GM18861 (cell line): ENCODE data around the gene RABGAP1L.
"Not testable (repeated sequence)": the region's sequence is repeated elsewhere in the genome, so short reads cannot be mapped to it uniquely, and the experiment has no call there.

Source experiments
- ATAC-seq: cut with Tn5 transposase; IDR thresholded peaks from one replicate; pipeline ENCODE4 v1.9.1; 2021; ENCODE audit not compliant: unreplicated experiment

RABGAP1L gene

GRCh38 chr1:174232761-174233160 is 73.4 kb downstream of the RABGAP1L start:
- ATAC-seq, result no peak

GRCh38 chr1:174238845-174239501 is 79.7 kb downstream of the RABGAP1L start:
- ATAC-seq, result not testable (repeated sequence)

GRCh38 chr1:174239541-174239940 is 80.2 kb downstream of the RABGAP1L start:
- ATAC-seq, result no peak

GRCh38 chr1:174242856-174243255 is 83.5 kb downstream of the RABGAP1L start:
- no peak for ATAC-seq

- no peak for ATAC-seq
Observed at GRCh38 chr1:174243451-174244000, 84.2 kb downstream of the RABGAP1L start.

GRCh38 chr1:174244017-174244416 is 84.7 kb downstream of the RABGAP1L start:
- ATAC-seq, result no peak

- no peak for ATAC-seq
Observed at GRCh38 chr1:174247472-174247871, 88.2 kb downstream of the RABGAP1L start.

GRCh38 chr1:174248041-174248440 is 88.7 kb downstream of the RABGAP1L start:
- no peak for ATAC-seq

GRCh38 chr1:174256386-174256785 is 97.1 kb downstream of the RABGAP1L start:
- not testable (repeated sequence) for ATAC-seq

GRCh38 chr1:174258148-174258550 is 98.8 kb downstream of the RABGAP1L start:
- no peak for ATAC-seq

- no peak for ATAC-seq
Observed at GRCh38 chr1:174262349-174263241, 103.3 kb downstream of the RABGAP1L start.

- ATAC-seq, result no peak
Observed at GRCh38 chr1:174265282-174265681, 106.0 kb downstream of the RABGAP1L start.

GRCh38 chr1:174266476-174266875 is 107.2 kb downstream of the RABGAP1L start:
- ATAC-seq, result no peak

- no peak for ATAC-seq
Observed at GRCh38 chr1:174266991-174267612, 107.8 kb downstream of the RABGAP1L start.

GRCh38 chr1:174269989-174270651 is 110.8 kb downstream of the RABGAP1L start:
- no peak for ATAC-seq

GRCh38 chr1:174273190-174273589 is 113.9 kb downstream of the RABGAP1L start:
- no peak for ATAC-seq

GRCh38 chr1:174273776-174274175 is 114.5 kb downstream of the RABGAP1L start:
- no peak for ATAC-seq

- no peak for ATAC-seq
Observed at GRCh38 chr1:174274452-174274851, 115.1 kb downstream of the RABGAP1L start.

- no peak for ATAC-seq
Observed at GRCh38 chr1:174274884-174275283, 115.6 kb downstream of the RABGAP1L start.

- ATAC-seq, result peak; percentile 56
Observed at GRCh38 chr1:174276087-174276486, 116.8 kb downstream of the RABGAP1L start.

- no peak for ATAC-seq
Observed at GRCh38 chr1:174284052-174284451, 124.7 kb downstream of the RABGAP1L start.
